Retina (tissue), 1 donor: ENCODE measurements around the gene MS4A15.
"Not testable (repeated sequence)": the region's sequence is repeated elsewhere in the genome, so short reads cannot be mapped to it uniquely, and the experiment has no call there.

Experiments
- DNase-seq: peaks from one replicate; pipeline ENCODE4 v3.0.0-alpha.2; 2016

Gene MS4A15

GRCh38 chr11:60757231-60757800, 649 bp downstream of the MS4A15 start:
- DNase-seq: no peak

DNA sequence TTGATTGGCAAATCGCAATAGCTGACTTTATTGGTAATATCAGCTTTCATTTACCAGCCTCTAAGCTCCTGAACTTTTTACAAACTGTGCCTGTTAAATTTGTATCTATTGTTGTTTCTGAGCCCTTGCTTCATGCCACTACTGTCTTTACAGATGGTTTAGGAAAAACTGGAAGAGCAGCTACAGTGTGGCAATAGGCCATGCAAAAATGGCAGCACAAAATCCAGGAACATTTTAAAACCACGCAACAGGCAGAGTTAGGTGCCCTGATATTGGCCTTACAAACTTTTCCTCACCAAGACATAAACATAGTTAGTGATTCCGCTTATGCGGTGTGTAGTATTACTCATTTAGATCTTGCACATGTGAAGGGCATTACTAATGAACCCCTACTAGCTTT, 2.0 kb downstream of the MS4A15 start:
- DNase-seq: not testable (repeated sequence)

- not testable (repeated sequence) for DNase-seq
Observed at GRCh38 chr11:60759438-60760225, 3.0 kb downstream of the MS4A15 start.

- DNase-seq: no peak
Observed at GRCh38 chr11:60761436-60762190, 4.9 kb downstream of the MS4A15 start.

DNA sequence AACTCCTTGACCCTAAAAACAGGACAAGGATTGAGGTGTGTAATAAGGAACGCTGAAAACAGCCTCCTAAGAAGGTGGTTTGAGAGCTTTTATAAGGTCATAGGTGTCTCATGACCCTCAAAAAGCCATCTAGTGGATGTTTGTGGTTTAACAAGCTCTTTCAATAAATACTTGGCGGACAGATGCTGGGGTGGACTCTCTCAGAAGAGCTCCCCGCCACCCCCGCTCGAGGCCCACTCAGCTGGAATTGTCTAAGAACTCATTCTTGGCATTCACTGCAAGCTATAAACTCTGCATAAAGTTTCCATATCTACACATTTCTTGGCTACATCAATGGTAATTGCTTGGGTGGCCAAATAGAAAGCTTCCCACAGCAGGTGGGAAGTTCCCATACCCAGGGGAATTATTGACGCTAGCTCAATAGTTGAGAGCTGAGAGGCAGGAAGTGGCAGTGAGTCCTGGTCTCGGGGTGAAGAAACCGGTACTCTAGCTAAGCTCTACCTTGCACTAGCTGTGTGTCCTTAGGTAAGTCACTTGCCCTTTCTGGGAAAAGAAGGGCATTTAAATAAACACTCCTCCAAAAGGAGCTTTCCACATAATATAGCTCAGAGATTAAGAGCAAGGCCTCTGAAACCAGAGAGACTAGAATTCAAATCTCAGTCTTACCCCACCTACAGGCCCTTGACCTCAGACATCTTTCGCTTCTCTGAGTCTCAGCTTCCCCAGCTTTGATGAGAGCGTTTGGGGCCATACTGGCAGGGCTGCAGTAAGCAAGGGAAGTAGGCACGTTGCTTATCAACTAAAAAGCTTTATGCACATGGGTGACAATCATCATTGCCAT, 6.4 kb downstream of the MS4A15 start:
- no peak for DNase-seq

- no peak for DNase-seq
Observed at GRCh38 chr11:60763692-60764369, 7.2 kb downstream of the MS4A15 start.

GRCh38 chr11:60764879-60765278, 8.2 kb downstream of the MS4A15 start:
- no peak for DNase-seq

GRCh38 chr11:60765355-60765754, 8.7 kb downstream of the MS4A15 start:
- DNase-seq: no peak

GRCh38 chr11:60766547-60766946, 9.9 kb downstream of the MS4A15 start:
- no peak for DNase-seq

- DNase-seq: no peak
Observed at GRCh38 chr11:60767388-60767811, 10.7 kb downstream of the MS4A15 start.

- DNase-seq: no peak
Observed at GRCh38 chr11:60768202-60768601, 11.5 kb downstream of the MS4A15 start.

GRCh38 chr11:60769273-60769672, 12.6 kb downstream of the MS4A15 start:
- no peak for DNase-seq

- DNase-seq: no peak
Observed at GRCh38 chr11:60769811-60770210, 13.1 kb downstream of the MS4A15 start.

DNA sequence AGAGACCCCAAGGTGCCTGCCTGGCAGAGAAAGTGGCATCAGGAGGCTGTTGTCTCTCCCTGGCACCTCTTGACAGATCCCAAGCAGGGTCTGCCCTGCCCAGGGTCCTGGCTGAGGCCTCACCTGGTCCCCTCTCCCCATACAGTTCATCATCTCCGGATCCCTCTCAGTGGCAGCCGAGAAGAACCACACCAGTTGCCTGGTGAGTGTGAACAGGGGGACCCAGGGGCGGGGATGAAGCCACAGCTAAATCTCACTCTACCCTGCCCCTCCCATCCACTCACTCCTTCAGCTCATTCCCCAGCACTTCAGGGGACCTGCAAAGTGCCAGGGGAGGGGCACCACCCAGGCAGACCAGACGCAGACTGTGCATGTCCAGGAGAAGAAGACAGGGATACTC, 14.5 kb downstream of the MS4A15 start:
- no peak for DNase-seq

DNA sequence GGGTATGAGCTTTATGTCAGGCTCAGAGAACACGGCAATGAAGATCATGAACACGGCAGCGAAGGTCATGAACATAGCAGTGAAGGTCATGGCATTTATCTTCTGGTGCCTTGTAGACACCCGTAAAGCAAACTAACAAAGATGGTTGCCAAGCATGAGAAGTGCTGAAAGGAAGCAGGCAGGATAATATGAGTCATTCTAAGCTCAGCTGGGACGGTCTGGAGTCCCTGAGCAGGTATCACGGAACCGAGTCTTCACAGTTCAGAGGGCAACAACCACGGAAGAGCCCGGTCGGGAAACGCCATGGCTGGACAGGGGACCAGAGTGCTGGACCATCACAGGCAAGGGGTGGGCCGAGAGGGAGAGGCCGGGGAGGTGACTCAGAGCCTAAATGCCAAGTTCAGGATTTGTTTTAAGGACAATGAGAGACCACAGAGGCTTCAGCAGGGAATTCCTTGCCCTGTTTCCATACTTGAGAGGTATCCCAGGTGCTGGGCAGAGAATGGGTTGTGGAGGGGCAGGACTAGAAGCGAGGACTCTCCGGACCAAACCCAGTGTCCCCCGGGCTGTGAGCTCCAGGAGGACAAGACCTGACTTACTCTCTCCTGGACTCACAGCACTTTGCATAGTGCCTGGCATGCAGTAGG, 15.3 kb downstream of the MS4A15 start:
- no peak for DNase-seq

DNA sequence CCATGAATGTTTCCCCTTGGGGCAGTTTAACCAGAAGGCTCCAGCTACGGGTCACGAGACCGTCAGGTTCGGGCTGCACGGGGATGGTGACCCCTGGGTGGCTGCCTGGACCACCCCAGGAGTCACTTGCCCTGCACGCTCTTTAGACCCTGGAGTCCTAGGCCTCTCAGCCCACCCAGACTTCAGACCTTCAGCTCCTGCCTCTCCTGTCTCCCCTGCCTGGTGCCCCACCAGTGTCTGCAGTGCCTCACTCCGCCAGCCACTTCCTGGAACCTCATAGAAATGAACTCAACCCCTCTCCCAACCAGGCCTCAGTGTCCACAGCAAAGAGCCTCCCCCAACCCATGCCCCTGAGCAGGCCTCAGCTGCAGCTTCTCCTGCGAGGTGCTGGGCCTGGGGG, 16.0 kb downstream of the MS4A15 start:
- no peak for DNase-seq

- no peak for DNase-seq
Observed at GRCh38 chr11:60774726-60775125, 18.1 kb downstream of the MS4A15 start.

- DNase-seq: peak; percentile 90
Observed at GRCh38 chr11:60775420-60775961, 18.8 kb downstream of the MS4A15 start.

DNA sequence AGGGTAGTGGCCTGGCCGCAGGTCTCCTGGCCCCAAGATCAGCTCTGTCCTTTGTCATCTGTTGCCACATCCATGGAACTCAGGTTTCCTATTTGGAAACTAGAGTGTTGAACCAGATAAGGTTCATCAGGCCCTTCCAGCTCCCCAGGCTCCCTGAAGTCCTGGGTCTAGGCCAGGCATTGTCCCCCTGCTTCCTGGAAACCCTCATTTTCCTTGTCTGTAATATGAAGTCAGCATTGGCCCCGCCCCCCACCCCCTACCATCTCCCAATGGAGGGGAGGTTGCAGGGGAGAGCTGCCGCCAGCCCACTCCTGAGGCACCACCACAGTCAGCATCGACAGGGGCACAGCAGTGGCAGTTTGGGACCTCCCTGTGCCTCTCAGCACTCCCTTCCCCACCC, 19.5 kb downstream of the MS4A15 start:
- DNase-seq: no peak

DNA sequence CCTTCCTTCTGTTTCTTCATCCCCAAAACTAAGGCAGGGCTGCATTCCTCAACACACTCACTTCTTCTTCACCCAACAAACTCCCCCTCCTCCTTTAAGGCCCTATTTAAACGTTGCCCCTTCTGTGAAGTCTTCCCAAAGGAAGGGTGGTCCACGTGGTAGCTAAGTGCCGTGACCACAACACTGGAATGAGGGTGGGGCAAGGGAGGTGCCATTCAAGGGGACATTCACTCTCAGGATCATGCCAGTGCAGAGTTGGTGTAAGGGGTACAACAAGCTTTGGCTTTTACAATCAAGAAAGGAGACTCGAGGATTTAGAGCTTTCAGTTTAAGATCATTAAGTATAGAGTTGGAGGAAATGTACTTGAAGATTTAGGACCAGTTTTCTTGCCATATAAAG, 20.4 kb downstream of the MS4A15 start:
- DNase-seq: no peak

DNA sequence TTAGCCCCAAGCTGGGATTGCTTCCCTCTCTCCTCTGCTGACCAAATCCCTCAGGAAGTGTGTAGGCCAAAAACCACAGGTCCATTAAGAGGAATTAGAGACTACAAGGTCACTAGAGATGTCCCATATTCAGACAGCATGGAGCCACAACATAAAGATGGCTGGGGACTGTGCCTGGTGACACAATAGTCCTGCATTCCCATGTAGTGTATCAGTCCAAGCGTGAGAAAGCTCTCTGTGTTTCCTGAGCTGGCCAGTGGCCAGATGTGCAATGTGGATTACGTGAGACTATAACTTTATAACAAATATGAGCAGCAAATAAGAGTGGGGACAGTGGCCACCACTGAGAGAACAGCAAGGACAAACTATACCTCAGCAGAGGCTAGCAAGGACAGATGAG, 20.9 kb downstream of the MS4A15 start:
- no peak for DNase-seq

DNA sequence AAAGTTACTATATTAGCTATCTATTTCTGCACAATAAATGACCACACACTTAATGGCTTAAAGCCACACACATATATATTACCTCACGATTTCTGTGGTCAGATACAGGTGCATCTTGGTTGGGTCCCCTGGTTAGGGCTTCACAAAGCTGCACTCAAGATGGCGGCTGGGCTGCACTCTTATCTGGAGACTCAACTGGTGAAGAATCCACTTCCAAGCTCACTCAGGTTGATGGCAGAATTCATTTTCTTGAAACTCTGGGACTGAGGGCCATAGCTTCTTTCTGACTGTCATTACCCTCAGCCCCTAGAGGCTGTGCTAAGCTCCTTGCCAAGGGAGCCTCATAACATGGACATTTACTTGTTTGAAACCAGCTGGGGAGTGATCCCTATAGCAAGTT, 23.4 kb downstream of the MS4A15 start:
- DNase-seq: no peak
